Activated naive CD4-positive, alpha-beta T cell treated with anti-CD3 and anti-CD28 coated beads, Interleukin-2, amount 50 U/mL, for 24 hours (primary cell): ENCODE results near the gene LHPP.

Experiments
- H3K27ac Mint-ChIP-seq: one replicate; pipeline ENCODE4 v1.8.0; 2021; ENCODE audit warnings: mild to moderate bottlenecking, mixed read lengths
- H3K27me3 Mint-ChIP-seq: one replicate; pipeline ENCODE4 v1.8.0; 2021; ENCODE audit warnings: mixed read lengths
- H3K36me3 Mint-ChIP-seq: one replicate; pipeline ENCODE4 v1.8.0; 2021; ENCODE audit warnings: mixed read lengths
- H3K4me1 Mint-ChIP-seq: one replicate; pipeline ENCODE4 v1.8.0; 2021; ENCODE audit warnings: mixed read lengths
- H3K4me3 Mint-ChIP-seq: one replicate; pipeline ENCODE4 v1.8.0; 2021; ENCODE audit warnings: mild to moderate bottlenecking, mixed read lengths
- H3K9me3 Mint-ChIP-seq: one replicate; pipeline ENCODE4 v1.8.0; 2021; ENCODE audit warnings: mixed read lengths

Gene LHPP

GRCh38 chr10:124566981-124567835, 105.6 kb downstream of the LHPP start:
- H3K36me3 Mint-ChIP-seq, result no peaks in the 10 kb centered on the region
- no peak overlapping the region for H3K27ac Mint-ChIP-seq
- H3K4me1 Mint-ChIP-seq, result no peaks in the 10 kb centered on the region

GRCh38 chr10:124568339-124568738, 106.7 kb downstream of the LHPP start:
- H3K9me3 Mint-ChIP-seq, result no peaks in the 10 kb centered on the region
- H3K27me3 Mint-ChIP-seq, result no peaks in the 10 kb centered on the region
- no peak overlapping the region for H3K27ac Mint-ChIP-seq
- H3K36me3 Mint-ChIP-seq, result no peaks in the 10 kb centered on the region
- H3K4me1 Mint-ChIP-seq, result no peaks in the 10 kb centered on the region
- no peak overlapping the region for H3K4me3 Mint-ChIP-seq

More at GRCh38 chr10:124566981-124567835, 105.6 kb downstream of the LHPP start:
- H3K9me3 Mint-ChIP-seq, result no peaks in the 10 kb centered on the region
- H3K4me3 Mint-ChIP-seq, result no peak overlapping the region
- no peaks in the 10 kb centered on the region for H3K27me3 Mint-ChIP-seq

DNA sequence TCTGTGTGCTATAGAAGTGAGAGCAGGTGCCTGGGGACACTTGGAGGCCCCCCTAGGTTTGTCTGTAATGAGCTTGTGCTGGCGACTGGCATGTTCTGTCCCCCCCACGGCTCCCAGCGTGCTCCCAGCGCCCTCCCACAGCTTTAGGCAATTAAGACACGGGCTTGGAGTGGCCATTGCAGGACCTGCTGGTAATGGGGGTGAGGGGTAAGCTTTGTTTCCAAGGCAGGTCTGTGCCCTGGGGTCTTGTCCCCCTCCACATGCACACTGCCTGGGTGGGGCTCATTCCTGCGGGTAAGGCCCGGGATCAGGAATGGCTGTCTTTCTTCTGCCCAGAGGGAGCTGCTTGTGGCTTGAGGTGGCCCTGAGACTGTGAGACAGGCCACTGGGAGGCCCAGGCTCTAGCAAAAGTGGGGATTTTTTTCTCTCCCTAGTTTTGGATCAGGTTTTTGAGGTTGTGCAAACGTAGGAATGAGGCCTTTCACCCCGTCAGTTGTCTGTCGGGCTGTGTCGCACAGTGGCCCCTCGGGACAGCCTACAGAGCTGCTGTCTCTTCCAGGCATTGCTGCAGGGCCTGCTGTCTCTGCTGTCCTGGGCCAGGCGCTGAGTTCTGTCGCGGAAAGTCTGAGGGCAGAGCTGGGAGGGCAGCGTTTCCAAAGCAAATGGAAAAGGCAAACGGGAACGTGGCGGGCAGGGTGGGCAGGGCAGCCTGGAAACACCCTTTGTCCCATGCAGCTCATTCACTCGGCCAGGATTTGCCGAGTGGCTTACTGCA, 107.4 kb downstream of the LHPP start:
- Mint-ChIP-seq H3K4me3 (no peak overlapping the region), H3K27ac (no peak overlapping the region), H3K27me3 (no peaks in the 10 kb centered on the region), H3K4me1 (no peaks in the 10 kb centered on the region), H3K36me3 (no peaks in the 10 kb centered on the region), H3K9me3 (no peaks in the 10 kb centered on the region)

DNA sequence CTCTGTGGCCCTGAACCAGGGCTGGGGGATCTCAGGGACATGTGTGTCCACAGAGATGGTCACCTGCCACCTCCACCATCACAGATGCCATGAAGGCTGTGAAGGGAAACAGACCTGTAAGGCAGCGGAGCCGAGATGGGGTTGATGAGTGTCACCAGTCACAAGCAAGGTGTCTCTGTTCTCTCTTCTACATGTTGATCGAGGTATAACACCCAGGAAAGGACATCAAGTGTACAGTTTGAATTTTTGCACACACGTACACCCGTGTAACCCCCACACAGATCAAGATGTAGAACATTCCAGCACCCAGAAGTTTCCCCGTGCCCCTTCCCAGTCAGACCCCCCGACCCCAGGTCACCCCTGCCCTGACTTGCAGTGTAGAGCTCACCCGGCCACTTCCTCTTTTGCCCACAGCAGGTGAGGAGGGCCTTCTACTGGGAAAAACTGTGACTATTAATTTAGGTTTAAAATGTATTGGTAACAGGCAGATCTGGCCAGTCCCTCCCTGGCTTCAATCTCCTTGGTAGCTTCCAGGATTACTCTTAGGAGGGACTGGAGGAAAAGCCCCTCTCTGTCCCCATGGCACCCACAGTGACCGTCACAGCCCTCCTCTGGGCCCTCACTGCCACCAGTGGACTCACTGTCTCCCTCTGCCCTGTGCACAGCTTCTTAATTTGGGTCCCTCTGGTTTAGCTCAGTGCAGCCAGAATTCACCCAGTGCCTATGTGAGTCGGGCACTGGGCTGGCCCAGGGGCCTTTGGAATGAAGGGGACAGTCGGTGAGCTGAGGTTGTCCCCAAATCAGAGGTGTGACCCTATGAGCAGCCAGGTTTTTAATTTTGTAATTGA, 108.2 kb downstream of the LHPP start:
- no peaks in the 10 kb centered on the region for H3K9me3 Mint-ChIP-seq

DNA sequence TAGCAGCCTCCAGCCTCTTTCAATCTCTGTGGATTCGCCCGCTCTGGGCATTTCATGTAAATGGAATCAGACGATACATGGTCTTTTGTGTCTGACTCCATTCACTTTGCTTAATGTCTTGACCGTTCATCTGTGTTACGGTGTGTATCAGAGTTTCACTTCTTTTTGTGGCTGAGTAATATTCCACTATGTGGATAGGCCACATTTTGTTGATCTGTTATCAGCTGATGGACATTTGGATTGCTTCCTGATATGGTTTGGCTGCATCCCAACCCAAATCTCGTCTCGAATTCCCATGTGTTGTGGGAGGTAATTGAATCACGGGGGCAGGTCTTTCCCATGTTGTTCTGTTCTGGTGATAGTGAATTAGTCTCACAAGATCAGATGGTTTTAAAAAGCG, 109.0 kb downstream of the LHPP start:
- Mint-ChIP-seq H3K9me3 (no peaks in the 10 kb centered on the region), H3K27ac (no peak overlapping the region), H3K4me1 (no peaks in the 10 kb centered on the region), H3K4me3 (no peak overlapping the region), H3K27me3 (no peaks in the 10 kb centered on the region), H3K36me3 (no peaks in the 10 kb centered on the region)

More for the DNA sequence above, 108.2 kb downstream of the LHPP start:
- no peak overlapping the region for H3K27ac Mint-ChIP-seq
- no peaks in the 10 kb centered on the region for H3K4me1 Mint-ChIP-seq
- H3K27me3 Mint-ChIP-seq, result no peaks in the 10 kb centered on the region
- no peaks in the 10 kb centered on the region for H3K36me3 Mint-ChIP-seq
- no peak overlapping the region for H3K4me3 Mint-ChIP-seq

GRCh38 chr10:124572751-124573150, 111.1 kb downstream of the LHPP start:
- H3K36me3 Mint-ChIP-seq, result no peaks in the 10 kb centered on the region
- no peaks in the 10 kb centered on the region for H3K27me3 Mint-ChIP-seq
- no peak overlapping the region for H3K4me3 Mint-ChIP-seq
- no peak overlapping the region for H3K27ac Mint-ChIP-seq
- no peaks in the 10 kb centered on the region for H3K9me3 Mint-ChIP-seq
- no peaks in the 10 kb centered on the region for H3K4me1 Mint-ChIP-seq

- Mint-ChIP-seq H3K27ac (no peak overlapping the region), H3K9me3 (no peaks in the 10 kb centered on the region), H3K4me3 (no peak overlapping the region), H3K36me3 (no peaks in the 10 kb centered on the region), H3K4me1 (no peaks in the 10 kb centered on the region), H3K27me3 (no peaks in the 10 kb centered on the region)
These were observed 112.3 kb downstream of the LHPP start for GRCh38 chr10:124573726-124574455.

- Mint-ChIP-seq H3K4me3 (no peak overlapping the region), H3K27ac (no peak overlapping the region), H3K4me1 (no peaks in the 10 kb centered on the region)
These were observed 112.9 kb downstream of the LHPP start for GRCh38 chr10:124574456-124575070.

GRCh38 chr10:124575107-124576035, 113.7 kb downstream of the LHPP start:
- no peak overlapping the region for H3K4me3 Mint-ChIP-seq
- H3K27ac Mint-ChIP-seq, result no peak overlapping the region
- no peaks in the 10 kb centered on the region for H3K4me1 Mint-ChIP-seq
- H3K36me3 Mint-ChIP-seq, result peaks cover 4% of the 10 kb centered on the region
- H3K27me3 Mint-ChIP-seq, result no peaks in the 10 kb centered on the region
- H3K9me3 Mint-ChIP-seq, result no peaks in the 10 kb centered on the region

More at GRCh38 chr10:124574456-124575070, 112.9 kb downstream of the LHPP start:
- no peaks in the 10 kb centered on the region for H3K9me3 Mint-ChIP-seq
- H3K36me3 Mint-ChIP-seq, result no peaks in the 10 kb centered on the region
- H3K27me3 Mint-ChIP-seq, result no peaks in the 10 kb centered on the region

DNA sequence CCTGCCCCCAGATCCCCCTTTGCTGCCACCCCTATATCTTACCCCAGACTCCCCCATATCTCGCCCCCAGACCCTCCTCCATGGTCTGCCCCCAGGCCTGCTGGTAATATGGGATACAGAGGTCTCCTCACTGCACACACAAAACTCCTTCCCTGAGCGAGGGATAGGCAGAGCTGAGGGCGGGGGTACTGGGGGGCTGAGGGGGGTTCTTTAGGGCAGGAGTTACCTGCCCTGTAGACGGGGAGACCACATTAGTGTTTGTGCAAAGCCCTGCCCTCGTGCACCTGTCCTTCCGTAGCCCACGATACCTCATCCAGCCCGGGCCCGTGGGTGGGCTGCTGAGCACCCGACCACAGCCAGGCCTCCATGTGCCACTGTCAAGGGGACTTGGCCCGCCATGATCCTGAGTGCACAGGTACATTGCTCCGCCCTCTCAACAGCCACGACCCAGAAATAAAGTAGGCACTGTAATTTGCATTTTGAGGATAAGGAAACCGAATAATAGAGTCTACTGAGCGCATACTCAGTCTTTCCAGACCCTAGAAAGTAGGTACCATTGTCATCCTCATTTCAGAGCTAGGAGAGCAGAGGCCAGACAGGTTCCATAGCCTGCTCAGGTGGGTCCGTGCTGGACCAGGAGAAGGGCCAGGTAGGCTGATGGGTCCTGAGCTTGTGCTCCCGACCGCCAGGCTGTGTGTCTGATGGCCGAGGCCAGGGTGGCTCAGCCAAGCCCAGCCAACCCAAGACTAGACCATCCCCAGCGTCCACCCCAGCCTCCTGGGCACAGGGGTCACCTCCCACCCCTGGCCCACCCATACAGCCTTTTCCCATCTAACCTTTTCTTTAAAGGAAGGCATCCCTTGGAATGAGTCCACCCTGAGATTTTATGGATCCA, 115.2 kb downstream of the LHPP start:
- Mint-ChIP-seq H3K36me3 (peaks cover 5% of the 10 kb centered on the region), H3K4me3 (no peak overlapping the region), H3K4me1 (no peaks in the 10 kb centered on the region), H3K27me3 (no peaks in the 10 kb centered on the region), H3K9me3 (no peaks in the 10 kb centered on the region), H3K27ac (no peak overlapping the region)

- no peaks in the 10 kb centered on the region for H3K4me1 Mint-ChIP-seq
- no peak overlapping the region for H3K4me3 Mint-ChIP-seq
- H3K27ac Mint-ChIP-seq, result no peak overlapping the region
- no peaks in the 10 kb centered on the region for H3K9me3 Mint-ChIP-seq
- no peaks in the 10 kb centered on the region for H3K27me3 Mint-ChIP-seq
- peaks cover 5% of the 10 kb centered on the region for H3K36me3 Mint-ChIP-seq
These were observed 116.0 kb downstream of the LHPP start for GRCh38 chr10:124577651-124578050.

DNA sequence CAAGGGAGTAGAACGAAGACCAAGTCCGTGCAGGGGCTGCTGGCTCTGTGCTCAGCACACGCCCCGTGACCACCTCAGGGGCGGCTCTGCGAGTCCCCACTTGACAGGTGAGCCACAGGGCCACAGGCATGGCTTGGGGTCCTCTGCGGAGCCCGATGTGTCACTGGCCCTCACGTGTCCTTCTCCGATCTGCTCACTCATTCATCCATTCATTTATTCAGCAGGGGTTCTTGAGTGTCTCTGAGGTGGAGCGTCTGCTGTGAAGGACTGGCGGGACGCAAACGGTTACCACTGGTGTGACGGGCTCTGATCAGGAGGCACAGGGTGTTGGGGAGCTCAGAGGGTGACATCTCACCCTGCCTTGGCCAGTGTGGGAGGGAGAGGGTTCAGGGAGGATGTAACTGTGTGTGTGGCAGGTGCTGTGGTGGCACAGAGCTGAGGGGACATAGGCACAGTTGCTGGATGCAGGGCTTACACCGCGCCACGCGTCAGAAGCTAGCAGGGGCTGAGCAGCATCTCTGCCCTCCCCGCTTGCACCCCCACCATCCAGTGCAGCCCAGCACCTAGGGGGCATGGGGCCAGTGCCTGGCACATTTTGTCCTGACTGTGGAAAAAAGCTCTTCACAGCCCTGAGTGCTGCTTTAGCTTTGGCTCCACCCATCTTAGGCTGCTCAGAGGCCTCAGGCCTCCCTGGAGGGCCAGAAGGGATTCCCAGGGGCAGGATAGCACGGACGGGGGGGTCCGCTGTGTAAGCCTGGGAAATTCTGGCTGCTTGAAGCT, 116.8 kb downstream of the LHPP start:
- Mint-ChIP-seq H3K27me3 (no peaks in the 10 kb centered on the region), H3K4me1 (no peaks in the 10 kb centered on the region), H3K4me3 (no peak overlapping the region), H3K9me3 (no peaks in the 10 kb centered on the region), H3K36me3 (peaks cover 8% of the 10 kb centered on the region), H3K27ac (no peak overlapping the region)
